Type B pancreatic cell (in vitro differentiated cells): ENCODE data around the gene CEP95. TPM values are rescaled to one million over a fixed set of nuclear protein-coding genes. Genes with fewer than 3 reads are reported as not detected.
"Not testable (repeated sequence)": the region's sequence is repeated elsewhere in the genome, so short reads cannot be mapped to it uniquely, and the experiment has no call there.

ENCODE experiments used
- DNase-seq: peaks from one replicate; pipeline ENCODE4 v3.0.0; 2021; ENCODE audit warnings: mixed read lengths; ENCODE audit not compliant: unreplicated experiment; ENCODE audit errors: extremely low spot score
- H3K27ac Mint-ChIP-seq: 2 replicates; pipeline ENCODE4 v1.8.0; 2021; ENCODE audit warnings: mild to moderate bottlenecking, mixed read lengths
- H3K27me3 Mint-ChIP-seq: 2 replicates; pipeline ENCODE4 v1.8.0; 2021; ENCODE audit warnings: mixed read lengths
- H3K36me3 Mint-ChIP-seq: 2 replicates; pipeline ENCODE4 v1.8.0; 2021; ENCODE audit warnings: mixed read lengths
- H3K4me1 Mint-ChIP-seq: one replicate; pipeline ENCODE4 v1.8.0; 2021; ENCODE audit warnings: mixed read lengths; ENCODE audit not compliant: unreplicated experiment
- H3K4me3 Mint-ChIP-seq: 2 replicates; pipeline ENCODE4 v1.8.0; 2021; ENCODE audit warnings: mild to moderate bottlenecking, mixed read lengths
- H3K9me3 Mint-ChIP-seq: 2 replicates; pipeline ENCODE4 v1.8.0; 2021; ENCODE audit warnings: mixed read lengths
- CTCF ChIP-seq: fragments of 200-600 bp; sonication (generic); conservative IDR thresholded peaks from 2 replicates; pipeline ENCODE4 v1.5.0; 2021; ENCODE audit warnings: antibody characterized with exemption, mild to moderate bottlenecking
- total RNA-seq: library from RNA; stranded (reverse); gene quantifications from 2 replicates; pipeline ENCODE4 v1.2.1, GENCODE V29; 2021; ENCODE audit warnings: low replicate concordance

CEP95 gene
- total RNA-seq, 1 donor from 2014 or later: 76.2 TPM

DNA sequence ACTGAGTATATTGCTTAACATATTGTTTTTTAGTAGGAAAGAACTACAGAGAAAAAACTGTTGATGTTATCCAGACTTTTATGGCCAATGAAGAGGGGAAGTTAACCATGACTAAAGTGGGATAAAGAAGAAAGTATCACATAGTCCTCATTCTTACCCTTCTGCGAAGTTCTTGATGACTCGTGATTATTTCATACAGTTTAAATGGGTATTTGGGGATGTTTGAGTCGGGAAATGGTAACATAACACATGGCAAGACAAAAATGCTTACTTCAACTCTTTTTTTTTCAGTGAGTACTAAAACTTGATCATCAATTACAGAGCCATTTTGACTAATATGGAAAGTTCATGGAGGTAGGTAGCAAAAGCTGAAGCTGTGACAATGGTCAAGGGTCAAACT lies 14.8 kb upstream of the CEP95 start:
- H3K27ac Mint-ChIP-seq: no peak overlapping the region
- H3K36me3 Mint-ChIP-seq: peaks cover 23% of the 10 kb centered on the region
- TF ChIP-seq CTCF: no peak
- H3K4me3 Mint-ChIP-seq: no peak overlapping the region
- DNase-seq: no peak
- no peaks in the 10 kb centered on the region for H3K27me3 Mint-ChIP-seq
- no peaks in the 10 kb centered on the region for H3K9me3 Mint-ChIP-seq
- H3K4me1 Mint-ChIP-seq: peaks cover 13% of the 10 kb centered on the region

DNA sequence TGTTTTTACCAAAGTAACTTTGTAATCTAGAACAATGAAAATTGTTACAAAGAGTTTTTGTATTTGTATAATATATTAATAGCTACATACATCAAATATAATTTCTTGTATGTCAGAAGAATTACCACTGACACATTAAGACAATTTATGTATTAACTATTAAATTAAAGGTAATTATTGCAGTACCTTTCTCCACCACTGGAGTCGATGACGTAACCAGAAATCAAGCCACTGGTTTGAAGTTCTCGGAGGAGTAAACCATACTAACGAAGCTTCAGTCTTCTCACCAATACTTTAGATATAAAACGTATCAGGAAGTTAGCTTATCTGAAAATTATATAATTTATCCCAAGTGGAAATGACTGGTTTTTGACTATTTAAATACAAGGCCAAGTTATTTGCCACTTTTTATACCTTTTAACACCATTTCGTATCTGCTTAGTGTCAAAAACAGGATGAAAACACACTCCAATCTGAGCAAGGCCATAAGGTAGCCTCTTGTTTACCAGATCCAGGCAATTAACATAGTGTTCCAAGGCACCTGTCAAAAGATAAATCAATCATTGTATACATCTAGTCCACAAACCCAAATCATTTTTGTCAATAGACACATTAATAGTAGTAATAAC lies 14.2 kb upstream of the CEP95 start:
- no peak overlapping the region for H3K4me3 Mint-ChIP-seq
- no peak overlapping the region for H3K27ac Mint-ChIP-seq
- DNase-seq: no peak
- peaks cover 23% of the 10 kb centered on the region for H3K36me3 Mint-ChIP-seq
- no peaks in the 10 kb centered on the region for H3K27me3 Mint-ChIP-seq
- no peaks in the 10 kb centered on the region for H3K9me3 Mint-ChIP-seq
- peak; percentile 70 for TF ChIP-seq CTCF
- peaks cover 14% of the 10 kb centered on the region for H3K4me1 Mint-ChIP-seq

DNA sequence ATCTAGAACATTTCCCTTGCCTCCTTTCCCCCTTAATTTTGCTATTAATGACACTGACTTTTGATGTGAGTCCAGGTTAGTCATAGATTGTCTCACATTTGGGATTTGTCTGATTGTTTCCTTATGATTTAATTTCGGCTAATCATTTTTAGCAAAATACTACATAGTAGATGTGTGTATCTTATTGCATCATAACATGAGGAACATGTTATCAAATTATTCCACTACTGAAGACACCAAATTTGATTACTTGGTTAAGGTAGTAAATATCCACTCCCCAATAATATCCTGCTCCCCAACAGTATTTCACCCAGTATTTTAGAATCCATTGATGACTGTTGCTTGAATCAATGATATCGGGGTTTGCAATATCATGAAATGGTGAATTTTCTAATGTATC lies 12.7 kb upstream of the CEP95 start:
- Mint-ChIP-seq H3K4me1 (peaks cover 25% of the 10 kb centered on the region), H3K9me3 (no peaks in the 10 kb centered on the region), H3K27ac (no peak overlapping the region), H3K36me3 (peaks cover 20% of the 10 kb centered on the region), H3K27me3 (no peaks in the 10 kb centered on the region), H3K4me3 (no peak overlapping the region)
- no peak for TF ChIP-seq CTCF
- no peak for DNase-seq

DNA sequence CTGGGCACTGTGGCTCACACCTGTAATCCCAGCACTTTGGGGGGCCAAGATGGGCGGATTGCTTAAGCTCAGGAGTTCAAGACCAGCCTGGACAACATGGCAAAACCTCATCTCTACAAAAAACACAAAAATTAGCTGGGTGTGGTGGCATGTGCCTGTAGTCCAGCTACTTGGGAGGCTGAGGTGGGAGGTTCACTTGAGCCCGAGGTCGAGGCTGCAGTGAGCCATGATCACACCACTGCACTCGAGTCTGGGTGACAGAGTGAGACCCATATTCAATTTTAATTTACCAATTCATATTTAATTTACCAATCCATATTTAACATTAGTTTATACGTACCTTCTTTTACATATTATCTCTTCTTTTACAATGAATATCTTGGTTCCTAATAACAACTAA lies 11.5 kb upstream of the CEP95 start:
- peaks cover 30% of the 10 kb centered on the region for H3K4me1 Mint-ChIP-seq

DNA sequence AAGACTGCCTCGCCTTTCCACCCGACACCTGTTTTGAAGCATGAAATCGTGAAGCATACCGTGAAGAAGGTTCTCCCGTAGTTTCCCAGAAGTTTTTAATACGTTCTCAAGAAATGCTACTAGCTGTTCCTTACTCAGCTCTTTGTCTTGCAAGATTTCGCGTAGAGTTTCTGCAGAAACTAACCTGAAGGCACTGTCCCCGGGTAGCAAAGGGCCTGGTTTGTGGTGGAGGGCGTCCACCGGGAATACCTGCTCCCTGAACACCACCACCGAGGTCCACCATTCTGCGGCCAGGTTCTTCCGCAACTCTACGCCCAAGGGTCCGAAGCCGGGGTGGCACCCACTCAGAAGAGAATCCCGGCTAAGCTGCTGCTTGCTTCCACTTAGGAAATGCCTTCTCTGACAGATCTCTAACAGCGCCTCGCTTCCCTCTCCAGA lies 10.4 kb upstream of the CEP95 start:
- DNase-seq: no peak
- Mint-ChIP-seq H3K36me3 (peaks cover 33% of the 10 kb centered on the region), H3K9me3 (no peaks in the 10 kb centered on the region), H3K4me3 (peak overlapping the region; percentile 100), H3K4me1 (peaks cover 38% of the 10 kb centered on the region), H3K27me3 (no peaks in the 10 kb centered on the region), H3K27ac (peak overlapping the region; percentile 100)
- TF ChIP-seq CTCF: no peak

More for the DNA sequence above, 11.5 kb upstream of the CEP95 start:
- not testable (repeated sequence) for DNase-seq, H3K9me3 Mint-ChIP-seq, H3K27ac Mint-ChIP-seq, H3K27me3 Mint-ChIP-seq
- Mint-ChIP-seq H3K4me3 (peak overlapping the region; percentile 75), H3K36me3 (peaks cover 27% of the 10 kb centered on the region)

- H3K27me3 Mint-ChIP-seq: no peaks in the 10 kb centered on the region
- peaks cover 44% of the 10 kb centered on the region for H3K4me1 Mint-ChIP-seq
- peak within 1 kb of the TSS; percentile 100 for H3K27ac Mint-ChIP-seq
- peak within 1 kb of the TSS; percentile 100 for H3K4me3 Mint-ChIP-seq
- peak; percentile 77 for TF ChIP-seq CTCF
- peak; percentile 93 for DNase-seq
- H3K9me3 Mint-ChIP-seq: no peaks in the 10 kb centered on the region
- H3K36me3 Mint-ChIP-seq: peaks cover 38% of the 10 kb centered on the region
Observed at GRCh38 chr17:64496786-64497564, 9.8 kb upstream of the CEP95 start, which contains the start of gene POLG2. Gene POLG2 (minus strand): TSS chr17:64497054. CDS start chr17:64496968, 86 bp downstream.
